H1 (cell line): ENCODE measurements around the gene IPO13.

Experiments
- CTCF ChIP-seq, 3 experiments: IDR thresholded peaks; 1 replicate in 2 of 3; 2 replicates in 1 of 3; pipeline versions ENCODE4 v1.5.1 to v1.6.1; 2011; ENCODE audit warnings: low read length in 3 of 3, mild to moderate bottlenecking in 3 of 3, inconsistent platforms in 2 of 3, low read depth in 1 of 3, moderate library complexity in 1 of 3; ENCODE audit not compliant: insufficient read depth in 1 of 3; ENCODE audit errors: control extremely low read depth in 1 of 3
- MAX ChIP-seq: IDR thresholded peaks from 2 replicates; pipeline ENCODE4 v1.6.1; 2012; ENCODE audit warnings: inconsistent platforms
- POLR2A ChIP-seq, 2 experiments: IDR thresholded peaks; 1 replicate in 1 of 2; 2 replicates in 1 of 2; pipeline ENCODE4 v1.6.1; 2011; ENCODE audit warnings: low read depth in 2 of 2, low read length in 2 of 2, mild to moderate bottlenecking in 2 of 2; ENCODE audit errors: control extremely low read depth in 1 of 2

- no peak for TF ChIP-seq MAX
- no peak for TF ChIP-seq POLR2A (IDR thresholded peaks at IDR 0.05; ENCODE audit: control extremely low read depth in 1 of 2, low read depth in 2 of 2, low read length in 2 of 2)
- TF ChIP-seq CTCF (IDR thresholded peaks at IDR 0.05; ENCODE audit: control extremely low read depth in 1 of 3, insufficient read depth in 1 of 3, low read depth in 1 of 3, low read length in 3 of 3): no peak
Measured at GRCh38 chr1:43962324-43962723, 15.6 kb downstream of the IPO13 start.
